Liver (tissue), 9 donors: Measurements from ENCODE around the gene HLA-DRB5. TPM values are rescaled to one million over a fixed set of nuclear protein-coding genes. Genes with fewer than 3 reads are reported as not detected.
A peak's percentile ranks its signal among the peaks of the same experiment; 100 is the strongest.

ENCODE experiments used
- DNase-seq: peaks from one replicate; pipeline ENCODE4 v3.0.0-alpha.2; 2017; ENCODE audit warnings: low spot score
- H3K27ac ChIP-seq, 2 donors: one replicate each; pipeline ENCODE4 v1.7.0; 2013; ENCODE audit warnings: inconsistent platforms in 2 of 2, low read length in 2 of 2, control low read depth in 1 of 2, low read depth in 1 of 2, mild to moderate bottlenecking in 1 of 2
- H3K27me3 ChIP-seq, 4 donors: one replicate each; pipeline versions ENCODE4 v1.6.1 to v1.7.0; 2013; ENCODE audit warnings: low read length in 3 of 4, inconsistent platforms in 1 of 4, mild to moderate bottlenecking in 1 of 4, moderate library complexity in 1 of 4; ENCODE audit not compliant: control insufficient read depth in 4 of 4, insufficient read depth in 4 of 4
- H3K36me3 ChIP-seq, 4 donors: one replicate each; pipeline versions ENCODE4 v1.6.1 to v1.7.0; 2013; ENCODE audit warnings: low read length in 3 of 4, mild to moderate bottlenecking in 3 of 4, low read depth in 1 of 4, moderate library complexity in 1 of 4; ENCODE audit not compliant: control insufficient read depth in 4 of 4, insufficient read depth in 3 of 4
- H3K4me1 ChIP-seq, 4 donors: one replicate each; pipeline versions ENCODE4 v1.6.1 to v1.7.0; 2013; ENCODE audit warnings: low read length in 3 of 4, mild to moderate bottlenecking in 3 of 4, moderate library complexity in 1 of 4; ENCODE audit not compliant: control insufficient read depth in 4 of 4, insufficient read depth in 4 of 4
- H3K4me3 ChIP-seq, 3 donors: one replicate each; pipeline versions ENCODE4 v1.6.1 to v1.7.0; 2013; ENCODE audit warnings: low read length in 3 of 3, control low read depth in 1 of 3, low read depth in 1 of 3, mild to moderate bottlenecking in 1 of 3
- H3K9ac ChIP-seq, 2 donors: one replicate each; pipeline ENCODE4 v1.7.0; 2013; ENCODE audit warnings: low read length in 2 of 2, mild to moderate bottlenecking in 2 of 2, moderate library complexity in 2 of 2, control low read depth in 1 of 2, low read depth in 1 of 2
- H3K9me3 ChIP-seq, 4 donors: one replicate each; pipeline versions ENCODE4 v1.6.1 to v1.7.0; 2013; ENCODE audit warnings: low read length in 3 of 4; ENCODE audit not compliant: control insufficient read depth in 4 of 4
- EGR1 ChIP-seq, 2 donors: IDR thresholded peaks; 2 replicates each; pipeline ENCODE4 v1.6.1; 2016 to 2018; ENCODE audit warnings: antibody characterized with exemption in 2 of 2, low read depth in 2 of 2
- FOXA1 ChIP-seq: IDR thresholded peaks from 2 replicates; pipeline ENCODE4 v1.6.1; 2016; ENCODE audit warnings: antibody characterized with exemption
- FOXA2 ChIP-seq: IDR thresholded peaks from 2 replicates; pipeline ENCODE4 v1.6.1; 2016; ENCODE audit warnings: antibody characterized with exemption
- GABPA ChIP-seq, 2 donors: IDR thresholded peaks in 1 of 2; conservative IDR thresholded peaks in 1 of 2; 2 replicates each; pipeline ENCODE4 v1.6.1; 2016; ENCODE audit warnings: antibody characterized with exemption in 2 of 2, mild to moderate bottlenecking in 1 of 2, moderate library complexity in 1 of 2
- HNF4A ChIP-seq, 2 donors: conservative IDR thresholded peaks; 2 replicates each; pipeline ENCODE4 v1.6.1; 2016; ENCODE audit warnings: antibody characterized with exemption in 2 of 2, mild to moderate bottlenecking in 2 of 2
- HNF4G ChIP-seq: IDR thresholded peaks from 2 replicates; pipeline ENCODE4 v1.6.1; 2016; ENCODE audit warnings: antibody characterized with exemption
- JUND ChIP-seq, 2 donors: IDR thresholded peaks; 2 replicates each; pipeline ENCODE4 v1.6.1; 2016; ENCODE audit warnings: antibody characterized with exemption in 2 of 2
- NR2F2 ChIP-seq: IDR thresholded peaks from 2 replicates; pipeline ENCODE4 v1.6.1; 2016; ENCODE audit warnings: antibody characterized with exemption
- RAD21 ChIP-seq, 2 donors: IDR thresholded peaks; 2 replicates each; pipeline ENCODE4 v1.6.1; 2016; ENCODE audit warnings: antibody characterized with exemption in 2 of 2, mild to moderate bottlenecking in 2 of 2
- RXRA ChIP-seq, 2 donors: IDR thresholded peaks; 2 replicates each; pipeline ENCODE4 v1.6.1; 2017 to 2018; ENCODE audit warnings: antibody characterized with exemption in 2 of 2, mild to moderate bottlenecking in 1 of 2
- SP1 ChIP-seq: IDR thresholded peaks from 2 replicates; pipeline ENCODE4 v1.6.1; 2018; ENCODE audit warnings: antibody characterized with exemption, mild to moderate bottlenecking
- TAF1 ChIP-seq: conservative IDR thresholded peaks from 2 replicates; pipeline ENCODE4 v1.6.1; 2016; ENCODE audit warnings: antibody characterized with exemption, mild to moderate bottlenecking
- YY1 ChIP-seq: IDR thresholded peaks from 2 replicates; pipeline ENCODE4 v1.6.1; 2016; ENCODE audit warnings: antibody characterized with exemption, mild to moderate bottlenecking
- WGBS: extraction: QIAGEN DNeasy Blood & Tissue Kit; methylation state at CpG from one replicate; pipeline ENCODE4 v1.1.7; 2013; 5-methylcytosine and 5-hydroxymethylcytosine counted together
- polyA plus RNA-seq, 2 donors: library from polyadenylated mRNA; stranded (reverse) in 1 of 2; unstranded in 1 of 2; fragments of 200-250 nt in 1 of 2; fragments of >200 nt in 1 of 2; fragmentation: Nextera tagmentation in 1 of 2; extraction: Ambion mirVana in 1 of 2; gene quantifications; one replicate each; pipeline versions ENCODE4 v1.2.1 to v1.2.3, GENCODE V29; 2013 to 2015
- total RNA-seq, 2 donors: library from RNA; depleted of rRNA; stranded (reverse); fragments of >200 nt; gene quantifications; one replicate each; pipeline ENCODE4 v1.2.3, GENCODE V29; 2014
- TF ChIP-seq, protein P1 (sequence below): IDR thresholded peaks from 2 replicates; pipeline ENCODE4 v1.6.1; 2016; ENCODE audit warnings: antibody characterized with exemption, mild to moderate bottlenecking
- TF ChIP-seq, protein P2 (sequence below): IDR thresholded peaks from 2 replicates; pipeline ENCODE4 v1.6.1; 2016; ENCODE audit warnings: antibody characterized with exemption
- TF ChIP-seq, protein P3 (sequence below): fragments of 150-350 bp; IDR thresholded peaks from 2 replicates; pipeline ENCODE4 v1.5.1; 2017; ENCODE audit warnings: improper control_type of control experiment, low read depth, low read length; ENCODE audit not compliant: missing input control
- TF ChIP-seq, protein P4 (sequence below): IDR thresholded peaks from 2 replicates; pipeline ENCODE4 v1.6.1; 2016; ENCODE audit warnings: antibody characterized with exemption
- TF ChIP-seq, protein P5 (sequence below): IDR thresholded peaks from 2 replicates; pipeline ENCODE4 v1.6.1; 2016; ENCODE audit warnings: antibody characterized with exemption
- donor health status: healthy.
- donor health status: healthy.
- donor health status: healthy.
- donor health status: healthy.
- donor health status: healthy.

Gene HLA-DRB5
- 10 to 100 TPM in 1 of 2 donors, 1 to 10 TPM in 1; 3.8 to 42.9 TPM for total RNA-seq
- polyA plus RNA-seq: 1 to 10 TPM in 1 of 2 donors, under 1 TPM in 1; 0.36 to 1.8 TPM

DNA sequence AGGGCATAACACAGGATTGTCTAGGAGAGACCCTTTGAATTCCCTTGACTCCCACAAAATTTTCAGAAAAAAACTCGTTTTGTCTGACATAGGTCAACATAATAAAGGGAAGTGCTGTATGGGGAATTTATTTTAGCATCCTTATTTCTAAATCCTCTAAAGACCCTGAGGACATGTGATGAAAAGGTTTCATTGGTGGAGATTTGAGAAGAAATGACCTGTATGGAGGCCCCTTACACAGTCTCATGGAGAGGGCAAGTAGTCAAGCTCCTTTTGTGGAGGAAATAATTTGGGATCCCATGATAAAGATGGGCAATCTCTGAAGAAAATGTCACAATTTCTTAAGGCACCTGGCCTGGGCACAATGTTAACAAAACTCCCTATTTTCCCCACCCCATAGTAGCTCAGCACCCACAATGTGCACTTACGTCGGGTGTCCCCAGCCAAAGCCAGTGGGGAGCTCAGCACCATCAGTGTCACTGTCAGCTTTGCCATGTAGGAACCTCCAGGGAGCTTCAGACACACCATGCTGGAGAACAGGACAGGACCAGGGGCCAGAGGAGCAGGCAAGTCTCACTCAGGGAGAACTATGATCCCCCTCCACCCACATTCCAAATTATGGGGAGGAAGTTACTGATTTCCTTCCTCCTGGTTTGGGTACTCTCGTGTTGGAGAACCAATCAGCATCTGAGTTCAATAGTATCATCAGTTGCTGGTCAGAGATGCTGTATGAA lies at the start of gene HLA-DRB5:
HLA-DRB5 (minus strand) TSS at position 591 of the 734 bp plus-strand sequence; CDS start at position 528, 63 bp downstream.
- Histone ChIP-seq H3K9ac (no peak within 1 kb of the TSS), H3K27me3 (no peaks in the 10 kb centered on the region), H3K4me3 (peak within 1 kb of the TSS in 1 of 3 donors; percentile 25), H3K9me3 (no peaks in the 10 kb centered on the region), H3K4me1 (no peaks in the 10 kb centered on the region), H3K27ac (peak within 1 kb of the TSS in 1 of 2 donors; percentile 1), H3K36me3 (no peaks in the 10 kb centered on the region)
- TF ChIP-seq SP1: no peak
- no peak for TF ChIP-seq JUND (IDR thresholded peaks at IDR 0.05)
- no peak for TF ChIP-seq TAF1
- TF ChIP-seq RAD21 (IDR thresholded peaks at IDR 0.05): no peak
- TF ChIP-seq, protein P1, sequence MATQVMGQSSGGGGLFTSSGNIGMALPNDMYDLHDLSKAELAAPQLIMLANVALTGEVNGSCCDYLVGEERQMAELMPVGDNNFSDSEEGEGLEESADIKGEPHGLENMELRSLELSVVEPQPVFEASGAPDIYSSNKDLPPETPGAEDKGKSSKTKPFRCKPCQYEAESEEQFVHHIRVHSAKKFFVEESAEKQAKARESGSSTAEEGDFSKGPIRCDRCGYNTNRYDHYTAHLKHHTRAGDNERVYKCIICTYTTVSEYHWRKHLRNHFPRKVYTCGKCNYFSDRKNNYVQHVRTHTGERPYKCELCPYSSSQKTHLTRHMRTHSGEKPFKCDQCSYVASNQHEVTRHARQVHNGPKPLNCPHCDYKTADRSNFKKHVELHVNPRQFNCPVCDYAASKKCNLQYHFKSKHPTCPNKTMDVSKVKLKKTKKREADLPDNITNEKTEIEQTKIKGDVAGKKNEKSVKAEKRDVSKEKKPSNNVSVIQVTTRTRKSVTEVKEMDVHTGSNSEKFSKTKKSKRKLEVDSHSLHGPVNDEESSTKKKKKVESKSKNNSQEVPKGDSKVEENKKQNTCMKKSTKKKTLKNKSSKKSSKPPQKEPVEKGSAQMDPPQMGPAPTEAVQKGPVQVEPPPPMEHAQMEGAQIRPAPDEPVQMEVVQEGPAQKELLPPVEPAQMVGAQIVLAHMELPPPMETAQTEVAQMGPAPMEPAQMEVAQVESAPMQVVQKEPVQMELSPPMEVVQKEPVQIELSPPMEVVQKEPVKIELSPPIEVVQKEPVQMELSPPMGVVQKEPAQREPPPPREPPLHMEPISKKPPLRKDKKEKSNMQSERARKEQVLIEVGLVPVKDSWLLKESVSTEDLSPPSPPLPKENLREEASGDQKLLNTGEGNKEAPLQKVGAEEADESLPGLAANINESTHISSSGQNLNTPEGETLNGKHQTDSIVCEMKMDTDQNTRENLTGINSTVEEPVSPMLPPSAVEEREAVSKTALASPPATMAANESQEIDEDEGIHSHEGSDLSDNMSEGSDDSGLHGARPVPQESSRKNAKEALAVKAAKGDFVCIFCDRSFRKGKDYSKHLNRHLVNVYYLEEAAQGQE: no peak
- no peak for TF ChIP-seq FOXA1
- no peak for TF ChIP-seq GABPA (IDR thresholded peaks at IDR 0.05 in 1 of 2, conservative IDR thresholded peaks at IDR 0.05 in 1 of 2)
- TF ChIP-seq, protein P2, sequence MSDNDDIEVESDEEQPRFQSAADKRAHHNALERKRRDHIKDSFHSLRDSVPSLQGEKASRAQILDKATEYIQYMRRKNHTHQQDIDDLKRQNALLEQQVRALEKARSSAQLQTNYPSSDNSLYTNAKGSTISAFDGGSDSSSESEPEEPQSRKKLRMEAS: no peak
- TF ChIP-seq NR2F2: no peak
- TF ChIP-seq FOXA2: no peak
- TF ChIP-seq RXRA (IDR thresholded peaks at IDR 0.05): no peak
- no peak for TF ChIP-seq YY1
- TF ChIP-seq EGR1 (IDR thresholded peaks at IDR 0.05; ENCODE audit: low read depth in 2 of 2): no peak
- TF ChIP-seq, protein P3, sequence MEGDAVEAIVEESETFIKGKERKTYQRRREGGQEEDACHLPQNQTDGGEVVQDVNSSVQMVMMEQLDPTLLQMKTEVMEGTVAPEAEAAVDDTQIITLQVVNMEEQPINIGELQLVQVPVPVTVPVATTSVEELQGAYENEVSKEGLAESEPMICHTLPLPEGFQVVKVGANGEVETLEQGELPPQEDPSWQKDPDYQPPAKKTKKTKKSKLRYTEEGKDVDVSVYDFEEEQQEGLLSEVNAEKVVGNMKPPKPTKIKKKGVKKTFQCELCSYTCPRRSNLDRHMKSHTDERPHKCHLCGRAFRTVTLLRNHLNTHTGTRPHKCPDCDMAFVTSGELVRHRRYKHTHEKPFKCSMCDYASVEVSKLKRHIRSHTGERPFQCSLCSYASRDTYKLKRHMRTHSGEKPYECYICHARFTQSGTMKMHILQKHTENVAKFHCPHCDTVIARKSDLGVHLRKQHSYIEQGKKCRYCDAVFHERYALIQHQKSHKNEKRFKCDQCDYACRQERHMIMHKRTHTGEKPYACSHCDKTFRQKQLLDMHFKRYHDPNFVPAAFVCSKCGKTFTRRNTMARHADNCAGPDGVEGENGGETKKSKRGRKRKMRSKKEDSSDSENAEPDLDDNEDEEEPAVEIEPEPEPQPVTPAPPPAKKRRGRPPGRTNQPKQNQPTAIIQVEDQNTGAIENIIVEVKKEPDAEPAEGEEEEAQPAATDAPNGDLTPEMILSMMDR: no peak
- TF ChIP-seq, protein P4, sequence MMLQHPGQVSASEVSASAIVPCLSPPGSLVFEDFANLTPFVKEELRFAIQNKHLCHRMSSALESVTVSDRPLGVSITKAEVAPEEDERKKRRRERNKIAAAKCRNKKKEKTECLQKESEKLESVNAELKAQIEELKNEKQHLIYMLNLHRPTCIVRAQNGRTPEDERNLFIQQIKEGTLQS: no peak
- TF ChIP-seq HNF4G: no peak
- TF ChIP-seq HNF4A (conservative IDR thresholded peaks at IDR 0.05): no peak
- TF ChIP-seq, protein P5, sequence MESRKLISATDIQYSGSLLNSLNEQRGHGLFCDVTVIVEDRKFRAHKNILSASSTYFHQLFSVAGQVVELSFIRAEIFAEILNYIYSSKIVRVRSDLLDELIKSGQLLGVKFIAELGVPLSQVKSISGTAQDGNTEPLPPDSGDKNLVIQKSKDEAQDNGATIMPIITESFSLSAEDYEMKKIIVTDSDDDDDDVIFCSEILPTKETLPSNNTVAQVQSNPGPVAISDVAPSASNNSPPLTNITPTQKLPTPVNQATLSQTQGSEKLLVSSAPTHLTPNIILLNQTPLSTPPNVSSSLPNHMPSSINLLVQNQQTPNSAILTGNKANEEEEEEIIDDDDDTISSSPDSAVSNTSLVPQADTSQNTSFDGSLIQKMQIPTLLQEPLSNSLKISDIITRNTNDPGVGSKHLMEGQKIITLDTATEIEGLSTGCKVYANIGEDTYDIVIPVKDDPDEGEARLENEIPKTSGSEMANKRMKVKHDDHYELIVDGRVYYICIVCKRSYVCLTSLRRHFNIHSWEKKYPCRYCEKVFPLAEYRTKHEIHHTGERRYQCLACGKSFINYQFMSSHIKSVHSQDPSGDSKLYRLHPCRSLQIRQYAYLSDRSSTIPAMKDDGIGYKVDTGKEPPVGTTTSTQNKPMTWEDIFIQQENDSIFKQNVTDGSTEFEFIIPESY: no peak
- 20% methylated on average over 3 of the region's 4 CpGs for WGBS
- DNase-seq: no peak
